Cardiac muscle cell (in vitro differentiated cells and primary cell): Measurements from ENCODE around the gene ENOSF1. TPM values are rescaled to one million over a fixed set of nuclear protein-coding genes. Genes with fewer than 3 reads are reported as not detected.

Experiments used
- DNase-seq, 2 donors: peaks; one replicate each; pipeline versions ENCODE4 v3.0.0 to v3.0.0-alpha.2; 2010 to 2017; ENCODE audit warnings: low read depth in 1 of 2, low spot score in 1 of 2
- H3K27ac ChIP-seq: fragments of 200-600 bp; sonication (generic); 2 replicates; pipeline ENCODE4 v1.5.1; 2016
- H3K27me3 ChIP-seq: fragments of 200-600 bp; sonication (generic); 2 replicates; pipeline ENCODE4 v1.6.0; 2016; ENCODE audit warnings: control low read depth
- H3K36me3 ChIP-seq: fragments of 200-600 bp; sonication (generic); 2 replicates; pipeline ENCODE4 v1.5.1; 2016; ENCODE audit warnings: control low read depth
- H3K4me1 ChIP-seq: fragments of 200-600 bp; sonication (generic); 2 replicates; pipeline ENCODE4 v1.8.1; 2017; ENCODE audit warnings: low read depth, mild to moderate bottlenecking, mixed run types
- H3K4me3 ChIP-seq: fragments of 200-600 bp; sonication (generic); 2 replicates; pipeline ENCODE4 v1.5.1; 2016; ENCODE audit warnings: mild to moderate bottlenecking
- H3K9me3 ChIP-seq: fragments of 200-600 bp; sonication (generic); 2 replicates; pipeline ENCODE4 v1.5.1; 2017; ENCODE audit warnings: low read depth, mild to moderate bottlenecking, control low read depth
- CTCF ChIP-seq: IDR thresholded peaks from 2 replicates; pipeline ENCODE4 v1.5.1; 2012; ENCODE audit warnings: low read depth, mild to moderate bottlenecking, low read length
- polyA plus RNA-seq: library from polyadenylated mRNA; unstranded; fragments of >200 nt; fragmentation: Nextera tagmentation; extraction: Ambion mirVana; gene quantifications from 2 replicates; pipeline ENCODE4 v1.2.1, GENCODE V29; 2016
- total RNA-seq: library from RNA; depleted of rRNA; stranded (reverse); fragments of >200 nt; gene quantifications from 2 replicates; pipeline ENCODE4 v1.2.3, GENCODE V29; 2016

ENOSF1 gene
- total and polyA plus RNA-seq, 2 experiments from 2014 or later: 66.7 to 72.0 TPM

GRCh38 chr18:677951-678381, 34.5 kb downstream of the ENOSF1 start:
- DNase-seq: no peak
- H3K27ac ChIP-seq: no peak overlapping the region
- H3K36me3 ChIP-seq: peaks cover 8% of the 10 kb centered on the region
- no peaks in the 10 kb centered on the region for H3K4me1 ChIP-seq
- H3K4me3 ChIP-seq: no peak overlapping the region
- no peak for TF ChIP-seq CTCF
- H3K9me3 ChIP-seq: no peaks in the 10 kb centered on the region
- H3K27me3 ChIP-seq: no peaks in the 10 kb centered on the region

DNA sequence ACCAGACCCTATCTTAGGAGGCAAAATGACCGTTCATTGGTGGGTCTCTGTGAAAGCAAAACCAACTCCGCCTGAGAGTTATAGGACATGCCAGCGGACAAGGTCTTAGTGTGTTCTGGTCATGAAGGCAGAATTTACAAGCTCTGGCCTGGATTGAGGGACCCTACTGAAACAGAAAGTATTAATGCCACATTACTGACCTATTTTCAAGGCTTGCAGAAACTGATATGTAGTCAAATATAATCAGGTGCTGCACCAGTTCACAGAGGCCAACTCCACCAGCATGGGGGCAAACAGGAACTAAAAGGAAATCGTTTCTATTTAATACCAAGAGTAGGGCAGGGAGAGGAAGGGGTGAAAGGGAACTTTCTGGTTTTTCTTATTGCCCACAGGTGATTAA, 35.3 kb downstream of the ENOSF1 start:
- no peak for TF ChIP-seq CTCF
- Histone ChIP-seq H3K27ac (no peak overlapping the region), H3K27me3 (no peaks in the 10 kb centered on the region), H3K4me3 (no peak overlapping the region), H3K4me1 (no peaks in the 10 kb centered on the region), H3K36me3 (peaks cover 14% of the 10 kb centered on the region), H3K9me3 (no peaks in the 10 kb centered on the region)
- no peak for DNase-seq

GRCh38 chr18:676736-677135, 35.7 kb downstream of the ENOSF1 start:
- no peak for TF ChIP-seq CTCF
- Histone ChIP-seq H3K27ac (no peak overlapping the region), H3K4me3 (no peak overlapping the region), H3K27me3 (no peaks in the 10 kb centered on the region), H3K9me3 (no peaks in the 10 kb centered on the region), H3K4me1 (no peaks in the 10 kb centered on the region), H3K36me3 (peaks cover 17% of the 10 kb centered on the region)
- no peak for DNase-seq

DNA sequence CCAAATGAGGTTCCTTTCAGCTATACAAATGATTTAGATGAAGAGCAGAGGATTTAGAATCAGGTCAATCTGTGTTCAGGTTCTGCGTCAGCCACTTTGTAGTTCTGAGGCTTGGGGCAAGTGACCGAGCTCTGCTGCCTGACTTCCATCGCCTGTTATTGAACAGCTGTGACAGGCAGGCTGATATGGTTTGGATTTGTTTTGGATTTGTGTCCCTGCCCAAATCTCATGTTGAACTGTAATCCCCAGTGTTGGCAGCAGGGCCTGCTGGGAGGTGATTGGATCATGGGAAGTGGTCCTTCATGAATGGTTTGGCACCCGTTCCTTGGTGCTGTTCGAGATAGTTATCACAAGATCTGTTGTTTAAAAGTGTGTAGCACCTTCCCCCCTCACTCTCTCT, 36.4 kb downstream of the ENOSF1 start:
- H3K36me3 ChIP-seq: peaks cover 24% of the 10 kb centered on the region
- DNase-seq: no peak
- TF ChIP-seq CTCF: no peak

DNA sequence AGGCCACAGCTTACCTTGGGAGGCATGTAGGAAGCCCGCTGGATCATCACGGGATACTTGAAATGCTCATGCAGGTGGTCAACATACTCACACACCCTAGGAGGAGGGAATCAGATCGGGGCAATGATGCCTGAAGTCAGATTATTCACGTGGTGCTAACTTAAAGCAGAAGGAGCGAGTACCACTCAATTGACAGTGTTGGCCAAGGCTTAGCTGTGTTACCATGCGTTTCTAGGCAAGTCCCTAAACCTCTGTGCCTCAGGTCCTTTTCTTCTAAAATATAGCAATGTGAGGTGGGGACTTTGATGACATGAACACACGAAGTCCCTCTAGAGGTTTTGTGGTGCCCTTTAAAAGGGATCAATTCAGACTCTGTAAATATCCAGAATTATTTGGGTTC, 37.1 kb downstream of the ENOSF1 start:
- DNase-seq: no peak

More for the DNA sequence above, 36.4 kb downstream of the ENOSF1 start:
- H3K4me1 ChIP-seq: no peaks in the 10 kb centered on the region
- no peaks in the 10 kb centered on the region for H3K9me3 ChIP-seq
- no peak overlapping the region for H3K27ac ChIP-seq
- H3K4me3 ChIP-seq: no peak overlapping the region
- no peaks in the 10 kb centered on the region for H3K27me3 ChIP-seq

More for the DNA sequence above, 37.1 kb downstream of the ENOSF1 start:
- peaks cover 31% of the 10 kb centered on the region for H3K36me3 ChIP-seq
- no peaks in the 10 kb centered on the region for H3K9me3 ChIP-seq
- H3K4me1 ChIP-seq: no peaks in the 10 kb centered on the region
- H3K27ac ChIP-seq: no peak overlapping the region
- TF ChIP-seq CTCF: no peak
- no peaks in the 10 kb centered on the region for H3K27me3 ChIP-seq
- H3K4me3 ChIP-seq: no peak overlapping the region
